ENCODE measurements around the gene FGFR3. TPM values are rescaled to one million over a fixed set of nuclear protein-coding genes. Genes with fewer than 3 reads are reported as not detected.

Gene FGFR3
- total RNA-seq, 1 donor from 2014 or later = 34.2 TPM

GRCh38 chr4:1806223-1806564 lies 13.1 kb downstream of the FGFR3 start:
- H3K4me1 ChIP-seq = no peaks in the 10 kb centered on the region
- DNase-seq = no peak

GRCh38 chr4:1806596-1807331 lies 13.7 kb downstream of the FGFR3 start:
- Histone ChIP-seq H3K9me3 (no peaks in the 10 kb centered on the region), H3K4me1 (no peaks in the 10 kb centered on the region), H3K27ac (no peak overlapping the region), H3K27me3 (ENCODE audit: low read depth) (no peaks in the 10 kb centered on the region), H3K36me3 (peaks cover 11% of the 10 kb centered on the region), H3K4me3 (no peak overlapping the region)
- intact Hi-C loops (cut with DNase I) = no loop called here
- no peak for TF ChIP-seq CTCF (IDR thresholded peaks at IDR 0.05)
- no peak for ATAC-seq
- DNase-seq = no peak

More at GRCh38 chr4:1806223-1806564, 13.1 kb downstream of the FGFR3 start:
- ATAC-seq = no peak
- intact Hi-C loops (cut with DNase I) = no loop called here
- H3K36me3 ChIP-seq = peaks cover 11% of the 10 kb centered on the region
- H3K27ac ChIP-seq = no peak overlapping the region
- TF ChIP-seq CTCF (IDR thresholded peaks at IDR 0.05) = no peak
- no peak overlapping the region for H3K4me3 ChIP-seq
- no peaks in the 10 kb centered on the region for H3K27me3 ChIP-seq (ENCODE audit: low read depth)
- H3K9me3 ChIP-seq = no peaks in the 10 kb centered on the region

GRCh38 chr4:1807332-1807777 lies 14.3 kb downstream of the FGFR3 start:
- no peak for ATAC-seq
- TF ChIP-seq CTCF (IDR thresholded peaks at IDR 0.05) = no peak
- Histone ChIP-seq H3K27me3 (ENCODE audit: low read depth) (no peaks in the 10 kb centered on the region), H3K27ac (no peak overlapping the region), H3K36me3 (peaks cover 11% of the 10 kb centered on the region), H3K4me1 (no peaks in the 10 kb centered on the region), H3K4me3 (no peak overlapping the region), H3K9me3 (no peaks in the 10 kb centered on the region)
- intact Hi-C loops (cut with DNase I) = no loop called here
- no peak for DNase-seq

DNA sequence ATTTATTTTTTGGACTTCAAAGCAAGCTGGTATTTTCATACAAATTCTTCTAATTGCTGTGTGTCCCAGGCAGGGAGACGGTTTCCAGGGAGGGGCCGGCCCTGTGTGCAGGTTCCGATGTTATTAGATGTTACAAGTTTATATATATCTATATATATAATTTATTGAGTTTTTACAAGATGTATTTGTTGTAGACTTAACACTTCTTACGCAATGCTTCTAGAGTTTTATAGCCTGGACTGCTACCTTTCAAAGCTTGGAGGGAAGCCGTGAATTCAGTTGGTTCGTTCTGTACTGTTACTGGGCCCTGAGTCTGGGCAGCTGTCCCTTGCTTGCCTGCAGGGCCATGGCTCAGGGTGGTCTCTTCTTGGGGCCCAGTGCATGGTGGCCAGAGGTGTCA lies 15.3 kb downstream of the FGFR3 start:
- H3K9me3 ChIP-seq = no peaks in the 10 kb centered on the region
- intact Hi-C loops (cut with DNase I) = no loop called here
- TF ChIP-seq CTCF (IDR thresholded peaks at IDR 0.05) = no peak
- no peaks in the 10 kb centered on the region for H3K4me1 ChIP-seq
- no peaks in the 10 kb centered on the region for H3K27me3 ChIP-seq (ENCODE audit: low read depth)
- no peak overlapping the region for H3K4me3 ChIP-seq
- no peak overlapping the region for H3K27ac ChIP-seq
- peaks cover 13% of the 10 kb centered on the region for H3K36me3 ChIP-seq
- DNase-seq (no peak), ATAC-seq (no peak)

DNA sequence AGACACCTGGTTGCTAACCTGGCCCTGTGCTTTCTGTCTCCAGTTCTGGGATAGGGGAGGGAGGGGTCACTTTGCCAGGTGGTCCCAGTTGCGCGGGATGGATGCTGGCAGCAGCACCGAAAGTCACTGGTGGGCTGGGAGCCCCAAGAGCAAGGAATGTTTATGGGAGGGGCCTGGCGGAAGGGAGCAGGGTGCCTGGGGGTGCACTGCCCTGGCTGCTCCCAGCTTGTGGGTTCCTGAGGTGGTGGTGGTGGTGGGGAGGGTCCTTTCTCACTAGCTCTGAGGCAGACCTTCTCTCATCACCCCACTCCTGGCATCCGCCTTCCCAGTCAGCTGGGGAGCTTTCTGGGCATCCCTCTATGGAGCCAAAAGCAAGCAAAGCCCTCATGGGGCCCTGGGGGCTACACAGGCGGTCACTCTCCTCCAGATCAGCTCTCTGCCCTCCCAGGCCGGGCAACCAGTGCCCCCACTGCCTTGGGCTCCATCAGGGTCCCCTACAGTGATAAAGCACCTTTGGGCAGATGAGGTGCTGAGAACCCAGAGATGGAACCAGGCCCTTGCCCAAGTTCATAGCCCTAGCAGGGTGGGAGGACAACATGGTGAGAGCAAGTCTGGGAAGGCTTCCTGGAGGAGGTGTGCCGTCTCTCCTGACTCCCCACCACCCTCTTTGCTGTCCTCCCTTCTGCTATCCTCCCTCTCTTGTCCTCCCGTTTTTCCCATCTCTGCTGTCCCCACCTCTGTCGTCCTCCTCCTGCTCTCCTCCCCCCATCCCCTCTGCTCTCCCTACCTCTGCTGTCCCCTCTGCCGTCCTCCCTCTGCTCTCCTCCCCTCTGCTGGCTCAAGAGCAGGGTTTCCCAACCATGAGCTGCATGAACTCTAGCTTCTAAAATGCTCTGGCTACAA lies 16.0 kb downstream of the FGFR3 start:
- no peak for ATAC-seq
- no peaks in the 10 kb centered on the region for H3K9me3 ChIP-seq
- H3K27ac ChIP-seq = no peak overlapping the region
- no peaks in the 10 kb centered on the region for H3K27me3 ChIP-seq (ENCODE audit: low read depth)
- no peak overlapping the region for H3K4me3 ChIP-seq
- TF ChIP-seq CTCF (IDR thresholded peaks at IDR 0.05) = no peak
- DNase-seq = no peak
- no peaks in the 10 kb centered on the region for H3K4me1 ChIP-seq
- intact Hi-C loops (cut with DNase I) = no loop called here
- H3K36me3 ChIP-seq = peaks cover 12% of the 10 kb centered on the region

All from lower lobe of right lung (tissue), 2 donors.